Gastroesophageal sphincter (tissue), 4 donors: ENCODE results near the gene UAP1L1. TPM values are rescaled to one million over a fixed set of nuclear protein-coding genes. Genes with fewer than 3 reads are reported as not detected.

Source experiments
- ATAC-seq: fragments of 150-250 bp; one replicate; pipeline ENCODE4 v1.9.1; 2016; ENCODE audit warnings: mild to moderate bottlenecking, moderate library complexity
- H3K27ac ChIP-seq, 4 donors: fragments of 200-600 bp; sonication (generic) in 3 of 4; 1 replicate in 3 of 4; 2 replicates in 1 of 4; pipeline ENCODE4 v1.5.1; 2016 to 2019
- H3K27me3 ChIP-seq: fragments of 200-600 bp; sonication (generic); one replicate; pipeline ENCODE4 v1.5.1; 2019
- H3K36me3 ChIP-seq, 2 donors: fragments of 200-600 bp; sonication (generic); one replicate each; pipeline ENCODE4 v1.5.1; 2019; ENCODE audit warnings: control low read depth in 1 of 2
- H3K4me1 ChIP-seq, 3 donors: fragments of 200-600 bp; sonication (generic); 1 replicate in 2 of 3; 2 replicates in 1 of 3; pipeline ENCODE4 v1.5.1; 2016 to 2019; ENCODE audit warnings: control low read depth in 2 of 3
- H3K4me3 ChIP-seq, 2 donors: fragments of 200-600 bp; sonication (generic); one replicate each; pipeline ENCODE4 v1.5.1; 2019; ENCODE audit warnings: mild to moderate bottlenecking in 1 of 2, moderate library complexity in 1 of 2
- H3K9me3 ChIP-seq, 3 donors: fragments of 200-600 bp; sonication (generic); one replicate each; pipeline ENCODE4 v1.5.1; 2017 to 2019; ENCODE audit warnings: control low read depth in 2 of 3
- EP300 ChIP-seq: sonication (generic); formaldehyde crosslinking; IDR thresholded peaks from one replicate; pipeline ENCODE4 v1.6.1; 2017; ENCODE audit warnings: antibody characterized with exemption, mild to moderate bottlenecking
- POLR2A ChIP-seq, 2 donors: fragments of 450-650 bp; IDR thresholded peaks; one replicate each; pipeline ENCODE4 v1.6.1; 2017; ENCODE audit warnings: antibody characterized with exemption in 2 of 2, mild to moderate bottlenecking in 2 of 2, moderate library complexity in 1 of 2
- POLR2AphosphoS5 ChIP-seq: sonication (generic); formaldehyde crosslinking; IDR thresholded peaks from one replicate; pipeline ENCODE4 v1.6.1; 2017; ENCODE audit warnings: antibody characterized with exemption
- WGBS, 2 donors: methylation state at CpG; one replicate each; pipeline ENCODE4 v1.1.5; 2018; ENCODE audit warnings: low coverage in 1 of 2; 5-methylcytosine and 5-hydroxymethylcytosine counted together
- total RNA-seq, 4 donors: library from RNA; depleted of rRNA; stranded (reverse); fragments of >200 nt; gene quantifications; one replicate each; pipeline ENCODE4 v1.1.0, GENCODE V29; 2016
- TF ChIP-seq, protein P1 (sequence below), 4 experiments: fragments of 200-600 bp in 2 of 4; fragments of 450-650 bp in 2 of 4; sonication (generic) in 1 of 4; IDR thresholded peaks; one replicate each; pipeline ENCODE4 v1.5.1; 2017 to 2019; ENCODE audit warnings: antibody characterized with exemption in 4 of 4, mild to moderate bottlenecking in 2 of 4, moderate library complexity in 2 of 4

The UAP1L1 gene, protein sequence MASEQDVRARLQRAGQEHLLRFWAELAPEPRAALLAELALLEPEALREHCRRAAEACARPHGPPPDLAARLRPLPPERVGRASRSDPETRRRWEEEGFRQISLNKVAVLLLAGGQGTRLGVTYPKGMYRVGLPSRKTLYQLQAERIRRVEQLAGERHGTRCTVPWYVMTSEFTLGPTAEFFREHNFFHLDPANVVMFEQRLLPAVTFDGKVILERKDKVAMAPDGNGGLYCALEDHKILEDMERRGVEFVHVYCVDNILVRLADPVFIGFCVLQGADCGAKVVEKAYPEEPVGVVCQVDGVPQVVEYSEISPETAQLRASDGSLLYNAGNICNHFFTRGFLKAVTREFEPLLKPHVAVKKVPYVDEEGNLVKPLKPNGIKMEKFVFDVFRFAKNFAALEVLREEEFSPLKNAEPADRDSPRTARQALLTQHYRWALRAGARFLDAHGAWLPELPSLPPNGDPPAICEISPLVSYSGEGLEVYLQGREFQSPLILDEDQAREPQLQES
- 1 to 10 TPM; 4.2 to 7.3 (median 6.0) TPM for total RNA-seq

DNA sequence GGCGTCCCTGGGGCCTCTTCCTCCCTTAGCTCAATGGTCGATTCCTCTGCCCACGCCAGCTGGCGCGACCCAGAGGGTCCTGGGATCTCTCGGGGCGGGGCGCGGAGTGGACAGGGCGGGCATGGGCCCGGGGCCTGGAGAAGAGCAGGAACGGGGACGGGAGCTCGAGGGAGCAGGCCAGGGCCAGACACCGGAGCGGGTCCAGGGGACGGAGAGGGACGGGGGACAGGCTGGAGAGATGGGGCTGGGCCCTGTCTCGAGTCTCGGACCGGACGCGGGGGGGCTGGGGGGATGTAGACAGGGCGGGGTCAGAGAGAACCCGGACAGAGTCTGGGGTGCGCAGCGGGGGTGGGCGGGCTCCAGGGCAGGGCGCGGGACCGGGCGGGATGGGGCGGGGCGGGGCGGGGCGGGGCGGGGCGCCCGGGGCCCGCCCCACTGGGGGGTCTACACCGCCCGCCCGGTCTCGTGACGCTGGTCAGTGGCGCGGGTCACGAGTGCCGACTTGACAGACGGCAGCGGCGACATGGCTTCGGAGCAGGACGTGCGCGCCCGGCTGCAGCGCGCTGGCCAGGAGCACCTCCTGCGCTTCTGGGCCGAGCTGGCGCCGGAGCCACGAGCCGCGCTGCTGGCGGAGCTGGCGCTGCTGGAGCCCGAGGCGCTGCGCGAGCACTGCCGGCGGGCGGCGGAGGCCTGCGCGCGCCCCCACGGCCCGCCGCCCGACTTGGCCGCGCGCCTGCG is at the start of gene UAP1L1:
Gene UAP1L1, plus strand, starts transcription at position 508 of the 738 bp plus-strand sequence. Its CDS starts 16 bp downstream, at position 524.
- Histone ChIP-seq H3K27ac (peak within 1 kb of the TSS in 3 of 4 donors; percentile 66 to 78 (median 69)), H3K9me3 (no peaks in the 10 kb centered on the region), H3K27me3 (peaks cover 21% of the 10 kb centered on the region), H3K4me3 (peak within 1 kb of the TSS; percentile 37 to 70), H3K36me3 (peaks cover 0 to 39% of the 10 kb centered on the region in 2 donors), H3K4me1 (peaks cover 0 to 35% (median 19%) of the 10 kb centered on the region in 3 donors)
- TF ChIP-seq POLR2A (IDR thresholded peaks at IDR 0.05) = peak in 1 of 2 donors; percentile 50
- TF ChIP-seq, protein P1, sequence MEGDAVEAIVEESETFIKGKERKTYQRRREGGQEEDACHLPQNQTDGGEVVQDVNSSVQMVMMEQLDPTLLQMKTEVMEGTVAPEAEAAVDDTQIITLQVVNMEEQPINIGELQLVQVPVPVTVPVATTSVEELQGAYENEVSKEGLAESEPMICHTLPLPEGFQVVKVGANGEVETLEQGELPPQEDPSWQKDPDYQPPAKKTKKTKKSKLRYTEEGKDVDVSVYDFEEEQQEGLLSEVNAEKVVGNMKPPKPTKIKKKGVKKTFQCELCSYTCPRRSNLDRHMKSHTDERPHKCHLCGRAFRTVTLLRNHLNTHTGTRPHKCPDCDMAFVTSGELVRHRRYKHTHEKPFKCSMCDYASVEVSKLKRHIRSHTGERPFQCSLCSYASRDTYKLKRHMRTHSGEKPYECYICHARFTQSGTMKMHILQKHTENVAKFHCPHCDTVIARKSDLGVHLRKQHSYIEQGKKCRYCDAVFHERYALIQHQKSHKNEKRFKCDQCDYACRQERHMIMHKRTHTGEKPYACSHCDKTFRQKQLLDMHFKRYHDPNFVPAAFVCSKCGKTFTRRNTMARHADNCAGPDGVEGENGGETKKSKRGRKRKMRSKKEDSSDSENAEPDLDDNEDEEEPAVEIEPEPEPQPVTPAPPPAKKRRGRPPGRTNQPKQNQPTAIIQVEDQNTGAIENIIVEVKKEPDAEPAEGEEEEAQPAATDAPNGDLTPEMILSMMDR (IDR thresholded peaks at IDR 0.05) = no peak
- no CpG with 5 or more reads among the region's 87 CpGs for WGBS, 2 donors
- ATAC-seq = peak; percentile 75

DNA sequence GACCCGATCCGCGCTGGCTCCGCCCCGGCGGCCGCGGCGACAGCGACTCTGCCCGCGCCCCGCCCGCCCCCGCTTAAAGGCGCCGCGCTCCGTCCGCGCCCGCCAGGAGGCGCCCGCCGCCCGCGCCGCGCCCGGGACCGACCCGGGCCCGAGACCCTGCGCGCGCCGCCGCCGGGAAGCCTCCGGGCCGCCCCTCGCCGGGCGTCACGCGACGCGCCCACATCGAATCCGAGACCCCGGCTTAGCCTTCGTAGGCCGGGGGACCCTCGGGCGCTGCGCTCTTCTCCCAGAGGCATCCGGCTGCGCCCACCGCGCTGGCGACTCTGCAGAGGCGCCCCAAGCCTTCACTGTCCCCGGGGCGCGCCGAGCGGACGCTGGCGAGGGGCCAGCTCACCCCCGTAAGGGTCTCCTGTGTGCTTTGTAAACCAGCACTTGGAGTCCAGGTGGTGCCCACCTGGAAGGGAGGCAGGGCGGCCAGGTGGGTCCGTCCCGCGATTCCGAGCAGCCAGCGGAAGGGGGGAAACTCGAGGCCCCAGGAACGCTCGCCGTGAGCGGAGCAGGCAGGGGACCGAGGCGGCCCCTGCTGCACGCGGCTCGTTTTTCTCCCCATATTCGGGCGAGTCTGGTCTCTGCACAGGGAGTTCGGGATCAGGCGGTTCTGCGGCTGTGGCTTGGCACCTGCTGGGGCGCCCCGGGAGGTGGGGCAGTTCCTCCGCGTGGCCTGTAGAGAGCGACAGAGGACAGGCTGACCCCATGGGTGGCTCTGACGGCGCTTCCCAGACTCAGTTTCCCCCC is 48.9 kb upstream of the UAP1L1 start:
- Histone ChIP-seq H3K27ac (peak overlapping the region in 3 of 4 donors; percentile 63 to 76 (median 68)), H3K27me3 (no peaks in the 10 kb centered on the region), H3K36me3 (no peaks in the 10 kb centered on the region), H3K9me3 (no peaks in the 10 kb centered on the region), H3K4me1 (peaks cover 0 to 44% (median 22%) of the 10 kb centered on the region in 3 donors), H3K4me3 (peak overlapping the region; percentile 48 to 67)
- WGBS, 2 donors = 0% methylated on average over 1 of the region's 98 CpGs; no CpG with 5 or more reads in 1 of the 2 donors
- TF ChIP-seq, protein P1 (IDR thresholded peaks at IDR 0.05) = peak in 3 of 4 experiments; percentile 18 to 46 (median 26)
- no peak for TF ChIP-seq POLR2AphosphoS5
- no peak for TF ChIP-seq EP300
- TF ChIP-seq POLR2A (IDR thresholded peaks at IDR 0.05) = no peak
- peak; percentile 72 for ATAC-seq

DNA sequence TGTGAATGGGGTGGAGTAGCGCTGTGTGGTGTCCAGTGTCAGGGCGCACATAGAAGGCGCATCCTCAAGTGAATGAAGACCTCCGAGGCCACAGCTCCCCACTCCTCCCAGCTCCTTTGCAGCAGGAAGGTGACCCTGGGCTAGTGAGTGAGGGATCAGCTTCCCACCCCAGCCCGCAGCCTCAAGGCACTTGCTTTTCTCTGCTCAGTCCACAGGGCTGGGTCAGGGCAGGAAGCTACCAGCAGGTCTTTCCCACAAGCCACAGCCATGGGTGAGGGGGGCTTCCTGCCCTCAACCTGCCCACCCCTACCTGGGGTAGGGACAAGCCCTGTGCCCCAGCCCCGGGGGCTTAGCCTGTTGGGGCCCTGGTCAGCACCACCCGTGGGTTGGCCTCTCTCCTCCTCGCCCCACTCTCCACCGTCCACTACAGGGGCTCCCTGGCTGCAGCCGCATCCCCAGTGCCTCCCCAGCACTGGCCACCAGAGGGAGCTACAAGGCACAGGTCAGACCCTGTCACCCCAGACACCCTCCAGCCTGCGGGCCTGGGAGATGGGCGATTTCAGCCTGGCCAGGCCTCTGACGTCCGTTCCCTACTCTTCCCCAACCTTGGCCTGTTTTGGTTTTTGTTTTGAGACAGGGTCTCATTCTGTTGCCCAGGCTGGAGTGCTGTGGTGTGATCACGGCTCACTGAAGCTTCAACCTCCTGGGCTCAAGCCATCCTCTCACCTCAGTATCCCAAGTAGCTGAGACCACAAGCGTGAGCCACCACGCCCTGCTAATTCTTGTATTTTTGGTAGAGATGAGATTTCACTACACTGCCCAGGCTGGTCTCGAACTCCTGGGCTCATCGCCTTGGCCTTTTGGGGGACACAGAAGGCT is 48.0 kb upstream of the UAP1L1 start:
- H3K9me3 ChIP-seq = no peaks in the 10 kb centered on the region
- ATAC-seq = peak; percentile 57
- peak overlapping the region in 1 of 2 donors; percentile 67 for H3K4me3 ChIP-seq
- peaks cover 1% of the 10 kb centered on the region for H3K27me3 ChIP-seq
- TF ChIP-seq, protein P1 (IDR thresholded peaks at IDR 0.05) = peak in 3 of 4 experiments; percentile 74 to 89 (median 84)
- no peak for TF ChIP-seq POLR2AphosphoS5
- H3K36me3 ChIP-seq = no peaks in the 10 kb centered on the region
- peaks cover 0 to 44% (median 22%) of the 10 kb centered on the region in 3 donors for H3K4me1 ChIP-seq
- 6% methylated on average over 6 of the region's 19 CpGs; no CpG with 5 or more reads in 1 of the 2 donors for WGBS, 2 donors
- H3K27ac ChIP-seq = peak overlapping the region in 2 of 4 donors; percentile 68 to 76

DNA sequence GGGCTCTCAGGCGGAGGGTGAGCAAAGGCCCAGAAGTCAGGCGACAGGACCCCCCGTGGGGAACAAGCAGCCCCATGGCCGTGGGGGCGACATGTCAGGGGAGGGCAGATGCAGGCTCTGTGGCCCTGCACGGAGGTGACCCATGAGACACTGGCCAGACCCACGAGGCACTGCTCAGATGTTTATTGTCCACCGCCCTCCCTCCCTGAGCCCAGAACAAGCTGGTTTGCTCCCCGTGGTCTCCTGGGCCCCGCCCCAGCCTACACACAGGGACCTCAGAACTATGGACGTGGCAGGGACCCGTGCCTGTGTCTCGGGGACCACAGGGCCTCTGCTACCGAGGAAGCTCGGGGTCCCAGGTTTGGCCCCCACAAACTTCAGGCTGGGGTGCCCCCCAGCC is 47.3 kb upstream of the UAP1L1 start:
- H3K36me3 ChIP-seq = no peaks in the 10 kb centered on the region
- 80% methylated on average over 1 of the region's 15 CpGs; no CpG with 5 or more reads in 1 of the 2 donors for WGBS, 2 donors
- no peak overlapping the region for H3K27ac ChIP-seq
- no peak for ATAC-seq
- H3K4me1 ChIP-seq = peaks cover 0 to 51% (median 29%) of the 10 kb centered on the region in 3 donors
- no peaks in the 10 kb centered on the region for H3K9me3 ChIP-seq
- peaks cover 8% of the 10 kb centered on the region for H3K27me3 ChIP-seq
- TF ChIP-seq POLR2A (IDR thresholded peaks at IDR 0.05) = no peak
- no peak for TF ChIP-seq EP300
- TF ChIP-seq POLR2AphosphoS5 = no peak
- TF ChIP-seq, protein P1 (IDR thresholded peaks at IDR 0.05) = no peak
- H3K4me3 ChIP-seq = no peak overlapping the region
